Non-pigmented ciliary epithelial cell (primary cell): ENCODE measurements around the gene CNKSR3.

Experiments
- DNase-seq: peaks from one replicate; pipeline ENCODE4 v3.0.0-alpha.2; 2010; ENCODE audit warnings: low read depth

CNKSR3 gene

DNA sequence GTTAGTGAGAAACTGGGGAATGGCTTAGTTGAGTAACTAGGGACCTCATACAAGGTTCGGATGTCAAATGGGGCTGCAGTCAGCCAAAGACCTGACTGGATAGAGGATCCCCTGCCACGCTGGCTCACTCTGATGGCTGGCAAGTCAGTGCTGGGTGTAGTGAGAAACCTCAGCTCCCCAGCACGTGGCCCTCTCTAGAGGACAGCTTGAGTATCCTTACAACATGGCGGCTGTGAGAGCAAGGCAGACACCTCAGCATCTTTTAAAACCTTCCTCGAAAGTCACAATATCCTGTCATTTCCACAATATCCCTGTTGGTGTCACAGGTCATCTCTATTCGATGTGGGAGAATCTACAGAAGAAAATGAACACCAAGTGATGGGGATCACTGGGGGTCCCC lies 127.2 kb downstream of the CNKSR3 start:
- DNase-seq, result no peak

DNA sequence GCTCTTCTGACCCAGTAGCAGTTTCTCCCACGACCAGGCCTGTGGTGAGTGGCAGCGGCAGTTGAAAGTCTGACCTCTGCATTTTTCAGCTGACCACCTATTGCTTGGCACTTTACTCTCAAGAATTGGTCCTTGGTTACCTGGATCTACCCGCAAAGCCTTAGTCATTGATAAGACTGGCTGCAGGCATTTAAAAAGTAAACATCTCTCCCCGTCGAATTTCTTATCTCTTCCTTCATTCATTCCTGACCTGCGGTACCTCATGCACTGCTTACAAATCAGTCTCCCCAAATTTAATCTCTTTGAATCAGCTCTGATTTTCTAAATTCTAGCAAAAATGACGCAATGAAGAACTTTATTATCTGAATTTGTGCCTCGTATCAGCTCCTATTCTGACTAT lies 127.7 kb downstream of the CNKSR3 start:
- DNase-seq, result no peak

DNA sequence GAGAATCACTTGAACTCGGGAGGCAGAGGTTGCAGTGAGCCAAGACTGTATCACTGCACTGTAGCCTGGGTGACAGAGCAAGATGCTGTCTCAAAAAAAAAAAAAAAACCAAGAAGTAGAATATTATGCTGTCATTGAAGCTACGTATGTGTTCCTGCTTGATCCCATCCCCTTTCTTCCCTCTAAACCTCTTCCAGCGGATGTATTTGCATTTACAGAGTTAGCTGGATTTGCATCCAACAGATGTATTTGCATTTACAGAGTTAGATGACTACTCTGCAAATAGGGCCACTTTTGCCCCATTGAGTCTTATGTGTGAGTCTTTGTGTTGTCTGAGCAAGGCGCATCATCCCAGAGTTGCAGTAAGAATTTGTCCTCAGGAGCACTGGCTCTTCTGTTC lies 128.9 kb downstream of the CNKSR3 start:
- no peak for DNase-seq

DNA sequence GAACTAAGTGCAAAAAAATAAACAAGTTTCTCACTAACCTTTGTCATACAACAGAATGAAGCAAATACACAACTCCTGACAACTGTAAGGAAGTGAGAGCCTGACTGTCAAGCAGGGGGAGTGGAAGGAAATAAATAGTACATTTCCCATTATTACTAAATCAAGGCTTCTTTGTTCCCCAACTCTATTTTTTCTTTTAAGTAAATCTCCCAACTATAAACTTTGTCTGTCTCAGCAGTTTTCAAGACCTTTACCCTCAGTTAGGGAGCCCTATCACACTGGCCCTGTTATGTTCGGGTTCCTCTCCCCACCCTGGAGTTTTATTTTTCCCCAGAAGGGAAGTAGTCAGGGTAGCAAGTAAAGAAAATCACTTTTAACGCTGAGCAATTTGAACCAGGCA lies 129.7 kb downstream of the CNKSR3 start:
- DNase-seq, result no peak

DNA sequence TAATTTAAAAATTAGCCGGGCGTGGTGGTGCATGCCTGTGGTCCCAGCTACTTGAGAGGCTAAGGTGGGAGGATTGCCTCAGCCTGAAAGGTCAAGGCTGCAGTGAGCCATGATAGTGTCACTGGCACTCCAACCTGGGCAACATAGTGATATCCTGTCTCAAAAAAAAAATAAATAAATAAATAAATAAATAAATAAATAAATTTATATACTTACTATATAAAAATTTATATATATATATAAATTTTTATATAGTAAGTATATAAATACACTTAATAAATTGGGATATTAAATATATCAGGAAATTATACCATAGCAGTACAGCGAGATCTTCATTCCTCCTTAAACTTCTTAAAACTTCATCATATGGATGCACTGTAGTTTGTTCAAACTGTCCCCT lies 130.9 kb downstream of the CNKSR3 start:
- DNase-seq, result no peak

DNA sequence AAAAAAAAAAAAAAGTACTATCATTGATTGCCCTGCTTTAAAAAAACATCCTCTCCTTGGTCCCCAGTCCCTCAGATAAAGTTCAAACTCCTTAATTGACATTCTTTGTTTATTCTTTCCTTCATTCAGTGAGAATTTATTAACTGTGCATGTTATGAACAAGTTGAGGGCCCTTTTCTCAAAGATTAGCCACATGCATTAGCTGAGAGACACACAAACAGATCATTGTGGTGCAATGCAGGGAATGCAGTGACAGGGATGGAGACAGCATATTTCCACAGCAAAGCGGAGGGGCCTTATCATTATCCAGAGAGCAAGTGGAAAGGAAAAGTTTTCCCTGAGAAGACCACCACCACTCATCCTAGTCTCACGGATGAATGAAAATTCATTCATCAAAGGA lies 132.0 kb downstream of the CNKSR3 start:
- DNase-seq, result no peak

DNA sequence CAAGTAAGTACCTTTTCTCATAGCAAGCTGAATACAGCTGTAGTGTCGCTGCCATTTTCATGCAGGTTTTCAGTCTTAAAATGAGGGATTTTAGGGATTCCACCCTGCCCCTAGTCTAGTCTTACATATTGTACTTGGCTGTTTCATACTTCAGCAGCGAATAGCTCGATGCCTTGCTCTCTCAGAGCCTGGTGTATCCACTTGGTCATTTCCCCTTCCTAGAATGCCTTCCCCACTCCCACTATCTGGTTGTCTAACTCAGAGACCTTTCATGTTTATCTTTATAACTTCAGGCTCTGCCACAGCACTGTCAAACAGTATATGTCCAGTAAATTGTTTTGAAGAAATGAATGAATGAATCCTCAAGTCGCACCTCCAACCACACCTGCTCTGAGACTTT lies 132.8 kb downstream of the CNKSR3 start:
- DNase-seq, result no peak

DNA sequence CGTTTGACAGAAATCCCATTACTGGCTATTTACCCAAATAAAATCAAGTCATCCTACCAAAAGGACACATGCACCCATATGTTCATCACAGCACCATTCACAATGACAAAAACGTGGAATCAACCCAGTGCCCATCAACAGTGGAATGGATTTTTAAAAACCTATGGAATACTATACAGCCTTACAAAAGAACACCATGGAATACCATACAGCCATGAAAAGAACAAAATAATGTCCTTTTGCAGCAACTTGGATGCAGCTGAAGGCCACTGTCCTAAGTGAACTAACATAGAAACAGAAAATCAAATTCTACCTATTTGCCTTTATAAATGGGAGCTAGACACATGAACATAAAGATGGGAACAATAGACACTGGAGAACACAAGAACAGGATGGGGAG lies 136.5 kb downstream of the CNKSR3 start:
- DNase-seq, result no peak

DNA sequence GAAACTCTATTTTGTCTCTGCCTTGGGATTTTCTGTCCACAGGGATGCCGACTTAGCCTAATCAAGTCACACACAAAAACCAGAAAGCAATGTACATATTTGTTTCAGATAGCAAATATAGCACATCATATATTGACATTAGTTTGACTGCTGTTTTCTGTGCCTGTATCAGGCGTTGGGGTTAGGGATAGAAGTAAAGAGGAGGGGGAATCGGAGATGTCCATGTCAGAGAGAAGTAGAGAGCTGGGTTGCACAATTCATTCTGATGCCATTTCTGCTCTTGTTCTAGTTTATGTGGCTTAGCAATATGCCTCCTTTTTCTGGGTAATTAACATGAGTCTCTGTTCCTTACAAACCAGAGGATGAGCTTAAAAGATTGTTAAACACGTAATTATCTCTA lies 139.2 kb downstream of the CNKSR3 start:
- no peak for DNase-seq

DNA sequence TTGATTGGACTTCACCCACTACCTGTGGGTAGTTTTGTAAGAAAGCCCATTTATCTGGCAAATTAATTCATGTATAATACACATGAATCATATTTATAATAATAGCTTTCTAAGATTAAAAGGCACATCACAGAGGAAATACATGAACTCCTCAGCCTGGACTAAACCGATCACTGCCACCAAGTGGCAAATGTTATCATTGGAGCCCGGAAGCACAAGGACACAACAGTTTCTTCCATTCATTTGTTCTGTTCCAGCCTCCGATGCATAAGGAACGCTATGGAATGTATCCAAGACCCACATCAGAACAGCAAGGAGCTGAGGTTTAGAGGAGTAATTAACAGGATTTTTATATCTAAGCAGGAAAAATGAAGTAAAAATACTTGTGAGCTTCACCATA lies 139.9 kb downstream of the CNKSR3 start:
- DNase-seq, result no peak

DNA sequence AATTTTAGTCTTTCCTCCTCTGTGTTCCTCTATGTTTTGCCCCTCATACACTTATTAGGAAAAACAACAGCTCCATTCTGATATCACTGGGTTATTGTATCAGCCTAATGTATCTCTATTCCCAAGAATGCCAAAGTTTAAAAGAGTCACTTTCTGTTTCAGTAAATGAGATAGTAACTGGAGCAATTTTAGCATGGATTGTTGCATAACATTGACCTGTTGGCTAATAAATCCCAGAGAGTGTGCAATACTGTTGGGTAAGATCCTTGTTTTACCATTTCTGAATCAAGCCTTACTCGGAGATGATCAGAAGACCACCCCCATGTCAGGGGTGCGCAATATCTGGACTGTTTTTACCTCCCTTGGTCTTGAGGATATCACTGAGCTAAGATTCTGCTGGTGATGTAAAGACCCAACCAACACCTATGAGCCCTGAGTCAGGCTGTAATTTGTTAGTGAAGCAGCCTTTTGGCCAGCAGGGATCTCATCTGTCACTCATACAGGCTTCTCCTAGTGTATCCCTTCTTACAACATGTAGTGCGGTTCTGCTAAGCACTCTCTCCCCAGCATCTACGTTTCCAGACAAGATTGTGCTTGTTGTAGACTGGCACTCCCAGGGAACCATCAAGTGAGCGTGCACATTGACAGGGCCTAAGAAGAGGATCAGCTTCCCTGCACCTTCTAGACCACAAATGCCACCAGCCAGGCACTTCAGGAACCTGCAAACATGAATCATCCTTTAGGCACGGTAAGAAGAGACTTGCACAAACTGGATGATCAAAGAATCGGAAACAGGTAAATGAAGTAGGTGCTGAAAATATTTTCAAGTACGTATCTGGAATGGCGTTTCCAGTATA lies 142.4 kb downstream of the CNKSR3 start:
- DNase-seq, result no peak

DNA sequence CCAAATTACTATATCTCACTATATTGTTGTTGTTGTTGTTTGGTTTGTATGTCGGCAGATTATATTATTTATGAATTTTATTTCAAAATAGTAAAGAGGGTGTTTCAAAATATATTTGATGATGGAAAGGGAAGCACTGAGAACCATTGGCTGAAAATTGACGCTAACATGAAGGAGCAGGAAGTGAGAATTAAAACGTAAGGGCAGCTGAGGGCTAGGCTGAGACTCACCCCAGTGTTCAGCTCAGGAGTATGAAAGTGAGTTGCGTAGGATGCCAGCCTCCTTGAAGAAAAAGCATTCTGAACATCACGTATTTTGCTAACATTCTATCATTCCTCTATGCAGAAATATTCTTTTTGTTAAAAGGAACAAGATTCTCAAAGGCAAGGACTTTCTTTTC lies 143.1 kb downstream of the CNKSR3 start:
- DNase-seq, result no peak

DNA sequence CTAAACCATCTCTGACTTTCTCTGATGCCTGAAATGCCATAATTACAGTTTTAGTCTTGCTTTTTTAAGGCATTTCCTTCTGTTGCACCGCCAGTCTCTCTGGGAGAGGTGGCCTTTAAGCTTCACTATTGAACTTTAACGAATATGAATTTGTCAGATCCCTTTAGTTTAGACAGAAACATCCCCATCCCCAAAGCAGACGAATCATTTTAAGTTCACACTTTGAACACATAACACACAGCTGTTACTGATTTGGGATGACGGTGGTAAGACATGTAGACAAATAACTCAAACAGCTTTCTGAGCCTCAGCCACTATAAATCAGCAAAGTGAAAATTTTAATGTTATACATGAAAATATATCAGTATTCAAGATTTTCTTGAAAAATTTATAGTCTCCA lies 146.7 kb downstream of the CNKSR3 start:
- DNase-seq, result no peak

DNA sequence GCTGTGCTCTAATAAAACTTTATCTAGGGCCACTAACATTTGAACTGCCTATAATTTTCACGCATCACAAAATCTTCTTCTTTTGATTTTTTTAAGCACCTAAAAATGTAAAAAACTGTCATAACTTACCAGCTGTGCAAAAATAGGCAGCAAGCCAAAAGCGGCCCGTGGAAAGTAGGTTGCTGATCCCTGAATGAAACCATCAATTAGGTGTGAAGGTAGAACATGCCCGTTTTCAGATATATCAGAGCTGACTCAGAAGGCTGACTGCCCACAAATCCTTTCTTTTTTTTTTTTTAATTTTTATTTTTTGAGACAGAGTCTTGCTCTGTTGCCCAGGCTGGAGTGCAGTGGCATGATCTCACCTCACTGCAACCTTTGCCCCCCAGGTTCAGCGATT lies 149.0 kb downstream of the CNKSR3 start:
- no peak for DNase-seq

DNA sequence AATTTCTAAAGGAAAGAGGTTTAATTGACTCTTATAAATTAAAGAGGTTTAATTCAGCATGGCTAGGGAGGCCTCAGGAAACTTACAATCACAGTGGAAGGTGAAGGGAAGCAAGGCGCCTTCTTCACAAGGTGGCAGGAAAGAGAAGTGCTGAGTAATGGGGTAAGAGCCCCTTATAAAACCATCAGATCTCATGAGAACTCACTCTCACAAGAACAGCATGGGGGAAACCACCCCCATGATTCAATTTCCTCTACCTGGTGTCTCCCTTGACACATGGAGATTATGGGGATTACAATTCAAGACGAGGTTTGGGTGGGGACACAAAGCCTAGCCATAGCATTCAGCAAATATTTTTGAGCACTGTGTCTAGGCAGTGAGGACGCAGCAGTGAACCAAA lies 150.0 kb downstream of the CNKSR3 start:
- no peak for DNase-seq

DNA sequence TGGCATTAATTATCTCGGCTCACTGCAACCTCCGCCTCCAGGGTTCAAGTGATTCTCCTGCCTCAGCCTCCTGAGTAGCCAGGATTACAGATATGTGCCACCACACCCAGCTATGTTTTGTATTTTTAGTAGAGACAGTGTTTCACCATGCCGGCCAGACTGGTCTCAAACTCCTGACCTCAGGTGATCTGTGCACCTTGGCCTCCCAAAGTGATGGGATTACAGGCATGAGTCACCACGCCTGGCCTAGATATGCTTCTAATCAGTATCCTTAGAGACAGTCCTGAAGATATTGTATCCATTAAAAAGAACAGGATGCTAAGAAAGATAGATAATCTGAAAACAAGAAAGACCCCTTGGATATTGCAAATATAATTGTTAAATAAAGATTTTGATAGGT lies 150.8 kb downstream of the CNKSR3 start:
- no peak for DNase-seq

DNA sequence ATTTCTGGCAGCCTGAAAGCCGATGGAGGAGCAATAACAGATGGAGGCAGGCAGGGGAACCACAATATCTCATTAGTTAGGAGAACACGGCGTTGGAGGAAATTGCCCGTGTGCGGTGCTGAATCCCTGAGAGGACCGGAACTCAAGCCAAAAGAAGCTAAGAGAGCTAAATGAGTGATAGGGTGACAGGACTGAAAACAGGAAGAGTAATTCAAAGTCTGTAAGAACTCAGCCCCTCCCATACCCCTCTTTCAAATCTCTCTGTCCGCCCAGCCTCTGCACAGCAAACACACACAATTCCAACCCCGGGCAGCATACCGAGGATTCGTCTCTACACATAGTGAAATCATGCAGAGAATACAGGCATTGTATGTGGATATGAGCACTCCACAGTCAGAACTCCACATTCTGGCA lies 151.3 kb downstream of the CNKSR3 start:
- DNase-seq, result no peak

DNA sequence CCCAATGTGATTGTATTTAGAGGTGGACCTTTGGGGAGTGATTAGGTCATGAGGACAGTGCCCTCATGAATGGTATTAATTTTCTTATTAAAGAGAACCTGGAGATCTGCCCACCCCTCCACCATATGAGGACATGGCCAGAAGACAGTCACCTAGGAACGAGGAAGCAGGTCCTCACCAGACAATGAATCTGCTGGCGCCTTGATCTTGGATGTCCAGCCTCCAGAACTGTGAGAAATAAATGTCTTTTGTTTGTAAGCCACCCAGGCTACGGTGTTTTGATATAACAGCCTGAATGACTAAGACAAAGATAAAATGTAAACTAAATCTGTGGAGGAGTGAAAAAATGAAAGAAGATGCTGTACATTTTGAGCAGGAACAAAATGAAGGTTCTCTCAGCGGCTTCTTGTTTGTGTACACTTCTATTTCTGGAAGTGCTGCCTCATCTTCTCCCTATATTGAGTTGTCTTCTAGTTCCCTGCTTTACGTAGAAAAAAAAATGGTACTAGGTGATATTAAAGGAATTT lies 152.4 kb downstream of the CNKSR3 start:
- DNase-seq, result no peak

DNA sequence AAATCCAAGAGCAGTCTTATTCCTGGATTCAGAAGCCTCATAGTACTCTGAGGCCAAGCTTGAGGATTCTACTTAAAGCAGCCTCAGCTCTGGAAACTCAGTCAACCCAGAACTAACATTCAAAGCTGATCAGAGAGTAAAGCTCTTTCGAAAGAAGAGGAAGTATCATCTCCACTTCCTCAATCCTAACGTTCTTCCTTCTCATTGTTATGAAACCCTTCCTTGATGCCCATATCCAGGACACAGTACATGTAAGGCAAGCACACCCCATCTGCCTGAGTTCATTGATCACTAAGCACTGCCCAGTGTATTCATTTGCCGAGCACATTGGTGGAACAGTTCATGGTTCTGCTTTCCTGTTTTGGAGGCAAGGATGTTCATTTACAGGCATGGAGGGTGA lies 153.8 kb downstream of the CNKSR3 start, which contains the start of gene IPCEF1:
Gene IPCEF1 (minus strand): TSS at position 114 of the 400 bp plus-strand sequence. CDS start 90,856 bp downstream, outside the sequence.
- no peak for DNase-seq

DNA sequence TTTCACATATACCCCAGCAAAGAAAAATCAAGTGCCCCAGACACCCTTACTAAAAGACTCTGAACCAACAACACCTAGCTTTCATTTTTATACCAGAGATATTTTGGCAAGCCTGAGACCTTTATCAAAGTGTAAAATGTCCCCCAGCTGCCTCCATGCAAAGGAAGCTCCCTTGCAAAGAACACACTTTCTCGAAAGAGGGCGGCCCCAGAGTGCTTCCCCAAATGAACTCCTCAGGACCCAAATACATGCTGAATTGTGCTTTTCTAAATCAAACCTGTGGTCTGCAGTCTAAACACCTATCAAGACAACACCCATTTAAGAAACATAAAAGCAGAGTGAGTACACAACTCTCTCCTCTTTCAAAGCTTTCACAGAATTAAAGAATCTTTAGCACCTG lies 154.4 kb downstream of the CNKSR3 start:
- DNase-seq, result no peak

DNA sequence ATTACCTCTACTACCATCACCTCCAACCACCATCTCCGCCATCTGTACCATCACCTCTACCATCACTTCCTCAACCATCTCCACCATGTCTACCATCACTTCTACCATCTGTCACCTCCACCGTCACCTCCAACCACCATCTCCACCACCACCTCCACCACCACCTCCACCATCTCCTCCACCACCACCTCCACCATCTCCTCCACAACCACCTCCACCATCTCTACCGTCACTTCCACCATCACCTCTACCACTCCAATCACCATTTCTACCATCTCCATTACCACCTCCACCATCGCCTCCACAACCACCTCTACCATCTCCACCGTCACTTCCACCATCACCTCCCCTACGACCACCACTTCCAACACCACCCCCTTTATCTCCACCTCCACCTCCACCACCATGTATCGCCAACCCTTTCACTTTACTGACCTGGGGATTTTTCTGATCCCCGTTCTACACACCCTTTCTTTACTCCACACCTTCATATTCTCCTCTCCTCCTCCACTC lies 156.2 kb downstream of the CNKSR3 start:
- DNase-seq, result no peak

DNA sequence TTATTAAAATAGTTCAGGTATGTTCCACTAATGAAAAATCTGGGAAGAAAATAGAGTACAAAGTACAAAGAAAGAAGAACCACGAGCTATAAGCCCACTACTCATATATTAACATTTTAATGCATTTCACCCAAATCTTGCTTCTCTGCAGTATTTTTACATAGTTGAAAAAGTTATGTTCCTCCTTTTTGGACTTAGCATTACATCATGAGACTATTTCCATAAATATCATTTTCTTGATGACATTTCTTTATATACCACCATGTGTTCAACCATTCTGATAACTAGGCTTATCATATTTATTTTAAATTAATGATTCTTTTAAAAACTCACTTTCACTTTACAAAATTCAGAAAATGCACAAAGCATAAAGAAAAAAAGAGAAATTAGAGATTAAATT lies 156.9 kb downstream of the CNKSR3 start:
- DNase-seq, result no peak

DNA sequence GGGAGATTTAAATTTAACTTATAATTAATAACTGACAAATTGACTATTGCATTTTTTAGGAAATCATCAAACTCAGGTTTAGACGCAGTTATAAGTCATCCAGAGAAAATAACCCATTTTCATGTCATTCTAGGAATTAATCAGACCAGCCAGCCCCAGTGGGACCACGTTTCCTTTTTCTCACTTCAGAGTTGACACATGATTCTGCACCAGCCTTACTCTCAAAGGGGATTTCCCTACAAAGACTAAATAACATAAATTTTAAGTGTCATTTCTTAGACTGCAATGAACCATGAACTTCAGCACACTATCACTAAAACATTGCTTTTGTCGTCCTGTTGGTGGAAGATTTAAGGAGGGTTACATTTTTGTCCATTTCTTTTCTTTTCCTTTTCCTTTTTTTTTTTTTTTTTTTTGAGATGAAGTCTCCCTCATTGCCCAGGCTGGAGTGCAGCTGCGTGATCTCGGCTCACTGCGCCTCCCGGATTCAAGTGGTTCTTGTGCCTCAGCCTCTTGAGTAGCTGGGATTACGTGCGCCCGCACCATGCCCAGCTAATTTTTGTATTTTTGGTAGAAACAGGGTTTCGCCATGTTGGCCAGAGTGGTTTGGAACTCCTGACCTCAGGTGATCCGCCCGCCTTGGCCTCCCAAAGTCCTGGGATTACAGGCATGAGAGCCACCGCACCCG lies 157.4 kb downstream of the CNKSR3 start:
- DNase-seq, result no peak
